Effector CD8-positive, alpha-beta T cell (primary cell): ENCODE measurements around the gene MAS1.

Source experiments
- DNase-seq: peaks from one replicate; lab custom pipeline; 2025; lab: John Stamatoyannopoulos, UW

The MAS1 gene

GRCh38 chr6:159879856-159880255 is 10.9 kb upstream of the MAS1 start:
- DNase-seq = no peak

- DNase-seq = no peak
Observed at GRCh38 chr6:159880412-159880975, 10.3 kb upstream of the MAS1 start.

GRCh38 chr6:159884720-159885119 is 6.1 kb upstream of the MAS1 start:
- DNase-seq = no peak

GRCh38 chr6:159886270-159886669 is 4.5 kb upstream of the MAS1 start:
- DNase-seq = no peak

GRCh38 chr6:159887146-159887545 is 3.6 kb upstream of the MAS1 start:
- DNase-seq = no peak

- DNase-seq = no peak
Observed at GRCh38 chr6:159887761-159888160, 3.0 kb upstream of the MAS1 start.

GRCh38 chr6:159890201-159890600 is 587 bp upstream of the MAS1 start:
- DNase-seq = no peak

- no peak for DNase-seq
Observed at GRCh38 chr6:159892053-159892452, 1.3 kb downstream of the MAS1 start.

- no peak for DNase-seq
Observed at GRCh38 chr6:159893064-159893463, 2.3 kb downstream of the MAS1 start.

GRCh38 chr6:159894991-159895390 is 4.2 kb downstream of the MAS1 start:
- DNase-seq = no peak

GRCh38 chr6:159897603-159898002 is 6.8 kb downstream of the MAS1 start:
- DNase-seq = no peak

- DNase-seq = no peak
Observed at GRCh38 chr6:159898519-159898918, 7.7 kb downstream of the MAS1 start.

- no peak for DNase-seq
Observed at GRCh38 chr6:159899994-159900745, 9.4 kb downstream of the MAS1 start.

- no peak for DNase-seq
Observed at GRCh38 chr6:159902620-159903019, 11.8 kb downstream of the MAS1 start.

- DNase-seq = no peak
Observed at GRCh38 chr6:159904497-159904911, 13.7 kb downstream of the MAS1 start.

- DNase-seq = no peak
Observed at GRCh38 chr6:159906400-159906799, 15.6 kb downstream of the MAS1 start.

- DNase-seq = no peak
Observed at GRCh38 chr6:159908535-159908934, 17.7 kb downstream of the MAS1 start.

- DNase-seq = no peak
Observed at GRCh38 chr6:159908979-159909378, 18.2 kb downstream of the MAS1 start.

- no peak for DNase-seq
Observed at GRCh38 chr6:159910342-159910741, 19.6 kb downstream of the MAS1 start.

GRCh38 chr6:159913375-159913774 is 22.6 kb downstream of the MAS1 start:
- no peak for DNase-seq

GRCh38 chr6:159913862-159914564 is 23.2 kb downstream of the MAS1 start:
- no peak for DNase-seq

GRCh38 chr6:159914565-159914923 is 23.8 kb downstream of the MAS1 start:
- no peak for DNase-seq

- DNase-seq = no peak
Observed at GRCh38 chr6:159915397-159915796, 24.6 kb downstream of the MAS1 start.
